Measurements from ENCODE around the gene PPP2CA. TPM values are rescaled to one million over a fixed set of nuclear protein-coding genes. Genes with fewer than 3 reads are reported as not detected.

PPP2CA gene
- total and polyA plus RNA-seq, 2 of the 13 experiments (the other 11 are each of a cell fraction or from before 2014, with no cell fraction given), result 82.4 to 171 TPM

- TF ChIP-seq ZNF605 (CRISPR knock-in tag; IDR thresholded peaks at IDR 0.05) (peak; percentile 89; the same call in 1 of the 2 replicates), ZFP36L2 (CRISPR knock-in tag; IDR thresholded peaks at IDR 0.05) (peak; percentile 49; the same call in 1 of the 2 replicates), ZNF660 (CRISPR knock-in tag; IDR thresholded peaks at IDR 0.05; ENCODE audit: borderline replicate concordance, low read depth) (0 out of 2 replicates have a peak, but pooled peaks have one; percentile 47), GTF2F1 (IDR thresholded peaks at IDR 0.05; ENCODE audit: low read length) (peak; percentile 91; the same call in 1 of the 2 replicates), NFE2 (CRISPR knock-in tag; IDR thresholded peaks at IDR 0.05) (no peak), SIN3A (IDR thresholded peaks at IDR 0.05; ENCODE audit: borderline replicate concordance, low read depth, low read length) (peak; percentile 49), KAT2B (IDR thresholded peaks at IDR 0.05; ENCODE audit: borderline replicate concordance, low read depth, low read length) (no peak), MEIS1 (CRISPR knock-in tag; IDR thresholded peaks at IDR 0.05; ENCODE audit: borderline replicate concordance) (no peak; the same call in 1 of the 2 replicates), FOXM1 (CRISPR knock-in tag; IDR thresholded peaks at IDR 0.05) (no peak), IKZF4 (CRISPR knock-in tag; IDR thresholded peaks at IDR 0.05; ENCODE audit: borderline replicate concordance, low read depth, not compliant biosample characterization) (peak; percentile 65), HNRNPUL1 (IDR thresholded peaks at IDR 0.05; ENCODE audit: low read depth, low read length) (no peak), PLRG1 (conservative IDR thresholded peaks at IDR 0.05) (no peak), ZNF510 (CRISPR knock-in tag; IDR thresholded peaks at IDR 0.05; ENCODE audit: low read depth) (no peak), CEBPB (IDR thresholded peaks at IDR 0.05; ENCODE audit: borderline replicate concordance, low read depth, low read length) (no peak), RELA (CRISPR knock-in tag; IDR thresholded peaks at IDR 0.05) (no peak), ZNF589 (CRISPR knock-in tag; conservative IDR thresholded peaks at IDR 0.05) (no peak), ZNF598 (CRISPR knock-in tag; IDR thresholded peaks at IDR 0.05; ENCODE audit: borderline replicate concordance) (no peak; the same call in 1 of the 2 replicates), NFYB (CRISPR knock-in tag; IDR thresholded peaks at IDR 0.05) (no peak), GABPB1 (CRISPR knock-in tag; IDR thresholded peaks at IDR 0.05) (peak; percentile 75), ZFYVE20 (CRISPR knock-in tag; IDR thresholded peaks at IDR 0.05; ENCODE audit: borderline replicate concordance, low read depth) (no peak), SMAD1 (CRISPR knock-in tag; IDR thresholded peaks at IDR 0.05; ENCODE audit: borderline replicate concordance, low read depth) (0 out of 2 replicates have a peak, but pooled peaks have one; percentile 78), AGO2 (optimal IDR thresholded peaks at IDR 0.05; ENCODE audit: low read depth, low read length) (peak; percentile 91)
- TF ChIP-seq, protein P1, sequence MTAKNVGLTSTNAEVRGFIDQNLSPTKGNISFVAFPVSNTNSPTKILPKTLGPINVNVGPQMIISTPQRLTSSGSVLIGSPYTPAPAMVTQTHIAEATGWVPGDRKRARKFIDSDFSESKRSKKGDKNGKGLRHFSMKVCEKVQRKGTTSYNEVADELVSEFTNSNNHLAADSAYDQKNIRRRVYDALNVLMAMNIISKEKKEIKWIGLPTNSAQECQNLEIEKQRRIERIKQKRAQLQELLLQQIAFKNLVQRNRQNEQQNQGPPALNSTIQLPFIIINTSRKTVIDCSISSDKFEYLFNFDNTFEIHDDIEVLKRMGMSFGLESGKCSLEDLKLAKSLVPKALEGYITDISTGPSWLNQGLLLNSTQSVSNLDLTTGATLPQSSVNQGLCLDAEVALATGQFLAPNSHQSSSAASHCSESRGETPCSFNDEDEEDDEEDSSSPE (CRISPR knock-in tag; IDR thresholded peaks at IDR 0.05), result peak; percentile 46; the same call in 1 of the 2 replicates
- TF ChIP-seq, protein P2, sequence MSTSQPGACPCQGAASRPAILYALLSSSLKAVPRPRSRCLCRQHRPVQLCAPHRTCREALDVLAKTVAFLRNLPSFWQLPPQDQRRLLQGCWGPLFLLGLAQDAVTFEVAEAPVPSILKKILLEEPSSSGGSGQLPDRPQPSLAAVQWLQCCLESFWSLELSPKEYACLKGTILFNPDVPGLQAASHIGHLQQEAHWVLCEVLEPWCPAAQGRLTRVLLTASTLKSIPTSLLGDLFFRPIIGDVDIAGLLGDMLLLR (CRISPR knock-in tag; IDR thresholded peaks at IDR 0.05), result no peak; the same call in 1 of the 2 replicates
- TF ChIP-seq, protein P3, sequence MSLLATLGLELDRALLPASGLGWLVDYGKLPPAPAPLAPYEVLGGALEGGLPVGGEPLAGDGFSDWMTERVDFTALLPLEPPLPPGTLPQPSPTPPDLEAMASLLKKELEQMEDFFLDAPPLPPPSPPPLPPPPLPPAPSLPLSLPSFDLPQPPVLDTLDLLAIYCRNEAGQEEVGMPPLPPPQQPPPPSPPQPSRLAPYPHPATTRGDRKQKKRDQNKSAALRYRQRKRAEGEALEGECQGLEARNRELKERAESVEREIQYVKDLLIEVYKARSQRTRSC (CRISPR knock-in tag; IDR thresholded peaks at IDR 0.05; ENCODE audit: low read depth), result no peak
Measured at GRCh38 chr5:134176511-134177368, 49.1 kb downstream of the PPP2CA start, which contains the start of gene SKP1 (continued).

Data from HepG2 (cell line).